Astrocyte of the hippocampus (primary cell): Measurements from ENCODE around the gene RAE1.

Experiments used
- DNase-seq: peaks from one replicate; pipeline ENCODE4 v3.0.0; 2011; ENCODE audit warnings: low read depth, low spot score

Gene RAE1

DNA sequence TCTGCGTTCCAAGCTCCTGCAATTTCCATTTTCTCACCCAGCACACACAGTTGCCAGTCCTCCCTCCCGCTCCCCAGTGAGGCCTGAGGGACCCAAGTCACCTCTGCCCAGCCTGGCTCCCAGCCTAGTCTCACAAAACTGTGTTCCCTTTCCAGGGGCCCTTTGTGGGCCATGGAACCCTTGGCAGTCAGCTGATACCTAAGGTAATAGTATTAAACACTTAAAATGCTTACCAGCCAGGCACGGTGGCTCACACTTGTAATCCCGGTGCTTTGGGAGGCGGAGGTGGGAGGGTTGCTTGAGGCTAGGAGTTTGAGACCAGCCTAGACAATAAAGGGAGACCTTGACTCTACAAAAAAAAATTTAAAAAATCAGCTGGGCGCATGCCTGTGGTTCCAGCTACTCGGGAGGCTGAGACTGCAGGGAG is 36.9 kb downstream of the RAE1 start:
- DNase-seq, result no peak

DNA sequence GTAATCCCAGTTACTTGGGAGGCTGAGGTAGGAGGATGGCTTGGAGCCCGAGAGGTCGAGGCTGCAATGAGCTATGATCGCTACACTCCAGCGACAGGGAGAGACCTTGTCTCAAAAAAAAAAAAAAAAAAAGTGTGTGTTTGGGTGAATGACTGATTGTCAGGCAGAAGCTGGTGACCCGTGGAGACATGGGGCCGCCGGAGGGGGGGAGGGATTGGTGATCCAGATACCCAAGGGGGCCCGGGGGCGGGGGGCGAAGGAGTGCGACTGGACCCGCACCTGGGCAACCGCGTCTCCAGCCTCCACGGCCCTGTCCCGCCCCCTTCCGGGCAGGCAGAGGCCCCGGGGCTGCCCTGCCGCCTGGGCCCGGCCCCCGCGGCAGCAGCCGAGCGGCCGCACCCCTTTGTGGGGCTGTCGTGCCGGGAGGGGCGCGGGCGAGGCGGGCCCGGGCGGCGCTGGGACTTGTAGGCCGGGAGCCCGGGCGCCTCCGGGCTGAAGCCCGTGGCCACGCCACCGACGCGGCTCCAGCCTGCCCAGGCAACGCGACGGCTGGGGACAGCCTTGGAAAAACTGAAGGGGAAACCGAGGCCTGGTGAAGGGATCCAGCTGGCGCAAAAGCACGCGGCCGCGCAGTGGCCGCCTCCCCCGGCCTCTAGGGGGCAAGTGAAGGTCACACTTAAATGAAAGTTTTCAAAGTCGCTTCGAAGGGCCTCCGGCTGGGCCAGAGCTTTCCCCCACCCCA is 38.1 kb downstream of the RAE1 start:
- peak; percentile 80 for DNase-seq

- DNase-seq, result no peak
Measured at GRCh38 chr20:57389695-57390603, 38.9 kb downstream of the RAE1 start.

GRCh38 chr20:57390604-57391438 is 39.8 kb downstream of the RAE1 start, which contains the start of gene RBM38:
RBM38 (plus strand) TSS chr20:57391396; CDS start chr20:57391582, 186 bp downstream.
- DNase-seq, result peak; percentile 86

DNA sequence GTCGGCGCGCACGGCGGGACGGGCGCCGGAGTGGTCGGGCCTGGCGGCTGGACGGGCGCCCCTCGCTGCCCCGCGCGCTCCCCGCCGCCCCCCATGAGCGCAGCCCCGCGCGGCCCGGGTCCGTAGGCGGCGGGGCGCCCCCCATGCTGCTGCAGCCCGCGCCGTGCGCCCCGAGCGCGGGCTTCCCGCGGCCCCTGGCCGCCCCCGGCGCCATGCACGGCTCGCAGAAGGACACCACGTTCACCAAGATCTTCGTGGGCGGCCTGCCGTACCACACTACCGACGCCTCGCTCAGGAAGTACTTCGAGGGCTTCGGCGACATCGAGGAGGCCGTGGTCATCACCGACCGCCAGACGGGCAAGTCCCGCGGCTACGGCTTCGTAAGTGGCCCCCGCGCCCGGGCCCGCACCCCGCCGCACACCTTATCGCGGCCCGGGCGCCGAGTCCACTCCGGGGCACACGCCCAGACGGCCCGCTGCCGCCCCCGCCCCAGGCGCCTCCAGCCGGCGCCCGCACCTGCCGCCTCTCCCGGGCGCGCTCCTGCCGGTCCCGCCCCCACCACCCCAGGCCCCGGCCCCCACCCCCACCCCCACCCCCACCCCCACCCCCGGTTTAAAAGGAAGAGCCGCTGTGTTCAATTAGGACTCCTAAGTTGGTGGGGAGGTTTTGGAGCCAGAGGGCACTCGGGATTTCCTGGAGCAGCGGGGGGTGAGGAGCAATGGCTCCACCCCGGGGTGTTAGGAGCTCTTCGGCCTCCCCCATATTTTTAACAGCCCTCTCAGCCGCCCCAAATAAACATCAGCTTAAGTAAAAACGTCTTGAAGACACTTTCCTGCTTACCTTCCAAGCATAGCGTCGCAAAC is 40.6 kb downstream of the RAE1 start:
- DNase-seq, result peak; percentile 49

DNA sequence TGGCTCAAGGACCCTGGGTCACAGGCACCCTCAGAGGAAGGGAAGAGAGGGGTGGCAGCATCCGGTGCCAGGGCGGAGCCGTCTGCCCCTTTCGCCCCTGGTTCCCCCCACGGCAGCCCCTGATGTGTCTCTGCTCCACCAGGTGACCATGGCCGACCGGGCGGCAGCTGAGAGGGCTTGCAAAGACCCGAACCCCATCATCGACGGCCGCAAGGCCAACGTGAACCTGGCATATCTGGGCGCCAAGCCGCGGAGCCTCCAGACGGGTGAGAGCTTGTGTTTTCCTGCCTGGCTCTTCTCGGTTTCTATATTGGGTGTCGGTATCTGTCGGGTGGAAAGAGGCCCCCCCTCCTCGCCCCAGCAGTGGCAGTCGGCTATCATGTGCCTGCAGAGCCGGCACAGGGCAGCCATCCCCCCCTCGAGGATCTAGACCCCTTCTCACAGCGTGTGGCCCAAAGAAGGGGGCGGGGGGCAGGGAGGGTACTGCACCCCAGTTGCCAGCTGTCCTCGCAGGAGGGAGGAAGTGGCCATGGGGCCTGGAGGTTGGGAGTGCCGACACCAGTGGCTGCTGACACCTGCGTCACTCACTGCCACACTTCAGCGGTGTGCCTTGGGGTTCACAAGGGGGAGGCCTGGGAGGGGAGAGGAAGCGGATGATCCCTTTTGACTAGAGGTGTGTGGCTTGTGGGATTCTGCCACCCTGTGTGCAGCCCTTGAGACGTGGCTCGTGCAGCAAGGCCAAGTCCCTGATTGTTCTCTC is 41.6 kb downstream of the RAE1 start:
- DNase-seq, result peak; percentile 22

DNA sequence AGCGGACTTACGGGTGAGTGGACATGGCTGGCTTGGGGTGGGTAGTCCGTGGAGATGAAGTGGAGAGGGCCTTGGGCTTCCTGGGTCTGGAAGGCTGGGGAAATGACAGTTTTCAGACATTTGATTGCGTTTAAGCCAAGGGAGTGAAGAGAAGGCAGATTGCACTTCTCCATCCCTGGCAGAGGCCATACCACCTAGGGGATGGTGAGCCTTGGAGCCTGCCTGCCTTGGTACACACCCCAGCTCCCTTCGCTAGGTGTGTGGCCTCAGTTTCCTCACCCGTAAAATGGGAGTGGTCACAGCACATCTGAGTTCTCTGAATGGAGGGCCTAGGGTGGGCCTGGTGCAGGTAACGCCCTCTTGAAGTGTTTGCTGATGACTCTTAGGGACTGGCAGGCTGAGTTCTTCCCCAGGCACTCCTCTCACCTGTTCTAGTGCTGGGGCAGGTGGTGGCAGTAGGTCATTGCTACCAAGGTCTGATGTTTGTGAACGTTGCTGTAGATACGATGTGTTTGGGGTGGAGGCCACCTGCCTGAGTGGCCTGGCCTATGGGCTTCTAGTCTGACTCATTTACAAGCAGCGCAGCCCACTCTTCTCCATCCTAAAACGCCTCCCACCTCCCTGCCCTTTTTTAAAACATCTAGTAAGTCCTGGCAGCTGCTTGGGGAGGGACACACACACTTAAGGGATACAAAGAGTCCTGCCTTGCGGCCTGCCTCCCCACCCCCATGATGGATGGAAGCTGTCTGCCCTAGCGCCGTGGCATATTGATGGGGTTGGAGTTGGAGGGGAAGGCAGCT is 42.5 kb downstream of the RAE1 start:
- no peak for DNase-seq

DNA sequence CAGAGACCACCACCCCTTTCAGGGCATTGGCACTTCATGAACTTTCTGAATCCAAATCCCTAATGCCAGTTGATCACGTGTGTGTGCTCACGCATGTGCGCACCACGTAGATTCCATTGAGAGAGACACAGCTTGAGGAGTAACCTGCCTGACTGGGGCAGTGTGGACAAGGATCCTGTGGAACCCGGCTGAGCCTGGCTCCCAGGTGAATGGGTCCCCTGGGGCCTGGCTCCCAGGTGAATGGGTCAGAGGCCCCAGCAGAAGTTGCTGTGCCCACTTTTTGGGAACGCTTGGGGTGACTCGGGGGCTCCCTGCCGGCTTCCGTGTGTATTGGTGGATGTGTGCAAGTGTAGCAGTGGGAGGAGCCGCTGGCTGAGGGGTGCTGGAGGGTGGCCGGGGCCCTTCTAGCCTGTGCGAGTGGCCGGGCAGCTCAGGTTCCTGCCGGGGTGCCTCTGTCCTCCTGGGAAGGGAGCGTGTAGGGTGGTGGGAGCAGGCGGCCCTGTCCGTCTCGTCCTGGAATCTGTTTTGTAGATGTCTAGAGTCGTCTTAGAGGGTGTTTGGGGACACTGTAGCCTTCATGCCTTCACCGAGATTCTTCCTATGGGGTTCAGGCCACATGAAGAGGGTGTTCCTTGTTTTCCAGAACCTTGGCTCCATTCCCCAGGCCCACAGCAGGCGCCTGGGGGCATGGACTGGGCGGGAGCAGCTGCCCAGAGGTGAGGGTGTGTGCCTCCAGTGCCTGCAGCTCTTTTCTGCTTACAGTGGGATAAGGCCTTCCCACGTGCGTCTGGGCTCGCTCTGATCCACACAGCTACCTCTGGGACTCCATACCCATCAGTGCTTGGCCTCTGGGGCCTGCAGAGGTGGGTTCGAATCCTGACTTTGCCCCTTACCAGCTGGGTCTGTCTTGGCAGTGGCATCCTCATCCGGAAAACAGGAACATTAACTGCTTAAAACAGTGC is 43.3 kb downstream of the RAE1 start:
- no peak for DNase-seq

DNA sequence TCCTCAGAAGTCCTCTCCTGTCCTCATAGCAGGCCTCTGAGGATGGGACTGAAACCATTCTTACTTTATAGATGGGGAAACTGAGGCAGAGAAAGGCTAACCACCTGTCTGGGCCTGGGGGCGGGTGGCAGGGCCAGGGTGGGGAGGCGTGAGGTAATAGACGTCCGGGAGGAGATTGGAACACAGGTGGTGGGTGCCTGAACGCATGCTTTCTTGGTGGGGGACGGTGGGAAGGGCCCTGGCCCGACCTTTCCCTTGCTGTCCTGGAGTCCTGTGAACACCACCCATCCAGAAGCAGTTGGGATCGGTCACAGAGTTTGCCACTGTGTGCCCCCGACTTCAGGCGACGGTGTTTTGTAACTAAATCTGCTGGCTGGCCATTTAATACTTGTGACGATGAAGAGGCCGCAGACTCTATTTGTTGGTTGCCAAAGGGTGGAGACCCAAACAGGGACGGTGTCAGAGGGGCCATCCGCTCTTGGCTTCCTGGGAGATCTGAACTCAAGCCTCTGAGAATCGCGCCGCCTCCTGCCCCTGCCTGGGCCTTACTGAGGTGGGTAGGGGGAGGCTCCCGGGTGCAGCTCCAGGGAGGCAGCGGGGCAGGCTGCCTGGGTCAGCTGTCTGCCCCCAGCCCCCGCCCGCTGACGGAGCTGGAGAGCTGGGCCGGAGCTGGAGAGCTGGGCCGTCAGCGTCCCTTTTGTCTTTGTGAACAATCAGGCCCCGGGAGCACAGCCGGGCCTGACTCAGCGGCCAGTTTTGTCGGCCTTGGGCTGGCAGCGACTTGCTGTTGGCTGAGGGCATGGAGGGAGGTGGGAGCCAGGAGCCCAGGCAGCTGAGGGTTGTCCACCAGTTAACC is 44.3 kb downstream of the RAE1 start:
- peak; percentile 95 for DNase-seq

DNA sequence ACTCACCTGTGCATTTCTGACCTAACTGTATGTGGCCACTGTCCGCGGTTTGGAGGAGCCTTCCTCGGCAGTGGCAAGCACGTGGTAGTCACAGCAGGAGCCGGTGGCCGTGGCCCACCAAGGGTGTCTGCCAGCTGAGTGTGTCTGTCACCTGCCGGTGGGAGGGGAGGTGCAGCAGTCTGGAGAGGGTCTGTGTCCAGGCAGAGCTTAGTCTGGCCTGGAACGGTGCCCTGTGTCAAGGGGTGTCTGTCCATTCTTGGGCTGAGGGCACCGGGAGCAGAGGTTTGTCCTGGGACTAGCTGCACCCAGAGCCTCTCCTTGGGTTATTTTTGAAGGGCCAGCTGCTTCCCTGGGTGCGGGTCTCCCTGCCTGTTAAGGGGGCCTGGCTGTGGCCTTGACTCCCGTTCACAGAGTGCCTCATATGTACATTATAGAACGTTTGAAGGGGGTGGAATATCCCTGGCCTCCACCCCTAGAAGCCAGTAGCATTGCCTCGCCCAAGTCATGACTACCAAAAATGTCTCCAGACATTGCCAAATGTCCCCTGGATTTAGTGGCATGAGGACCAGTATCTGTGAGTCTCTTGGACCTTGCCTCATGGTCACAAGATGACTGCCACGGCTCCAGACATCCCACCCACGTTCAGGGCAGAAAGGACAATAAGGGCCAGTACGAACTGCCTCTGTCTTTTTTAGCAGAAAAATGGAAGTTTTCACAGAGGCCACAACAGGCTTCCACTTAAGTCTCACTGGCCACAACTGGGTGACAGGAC is 45.3 kb downstream of the RAE1 start:
- DNase-seq, result no peak

- peak; percentile 31 for DNase-seq
Measured at GRCh38 chr20:57396984-57397692, 46.1 kb downstream of the RAE1 start.

DNA sequence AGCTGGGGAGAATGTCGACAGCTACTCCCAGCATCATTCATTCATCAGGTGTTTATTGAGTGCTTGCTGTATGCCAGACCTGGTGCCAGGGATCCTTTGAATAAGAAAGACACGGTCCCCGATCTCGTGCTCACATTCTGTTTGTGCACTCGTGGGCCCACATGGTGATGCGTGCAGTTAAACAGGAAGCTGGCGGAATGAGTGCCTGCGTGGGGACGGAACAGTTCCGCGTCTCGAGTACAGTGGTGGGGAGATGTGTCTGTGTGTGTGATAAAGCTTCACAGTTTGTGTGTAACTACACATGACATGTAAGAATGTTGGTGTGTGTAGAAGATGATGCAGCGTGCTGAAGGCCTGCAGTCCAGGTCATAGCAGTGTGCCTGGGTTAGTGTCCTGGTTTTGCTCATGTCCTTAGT is 46.6 kb downstream of the RAE1 start:
- no peak for DNase-seq

GRCh38 chr20:57398231-57398821 is 47.3 kb downstream of the RAE1 start:
- DNase-seq, result no peak

GRCh38 chr20:57398901-57399535 is 48.0 kb downstream of the RAE1 start:
- DNase-seq, result no peak
